ENCODE results near the gene EIF2AK2.

The EIF2AK2 gene

GRCh38 chr2:37098416-37099118 is 58.2 kb downstream of the EIF2AK2 start:
- DNase-seq, result no peak

GRCh38 chr2:37096568-37096967 is 60.2 kb downstream of the EIF2AK2 start:
- DNase-seq, result no peak

DNA sequence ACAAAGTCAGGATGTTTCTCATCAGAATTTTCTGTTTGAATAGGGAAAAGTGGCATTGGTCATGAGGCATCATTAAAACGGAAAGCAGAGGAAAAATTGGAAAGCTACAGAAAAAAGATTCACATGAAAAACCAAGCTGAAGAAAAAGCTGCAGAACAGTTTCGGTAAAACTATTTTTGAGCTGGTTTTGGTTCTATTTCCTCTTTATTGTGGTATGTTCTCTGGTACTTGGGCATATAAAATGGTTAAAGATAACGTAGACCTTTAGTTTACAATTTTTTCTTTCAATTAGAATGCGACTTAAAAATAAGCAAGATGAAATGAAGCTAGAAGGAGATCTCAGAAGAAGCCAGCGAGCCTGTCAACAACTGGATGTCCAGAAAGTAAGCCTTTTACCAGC is 64.9 kb downstream of the EIF2AK2 start:
- DNase-seq, result no peak

DNA sequence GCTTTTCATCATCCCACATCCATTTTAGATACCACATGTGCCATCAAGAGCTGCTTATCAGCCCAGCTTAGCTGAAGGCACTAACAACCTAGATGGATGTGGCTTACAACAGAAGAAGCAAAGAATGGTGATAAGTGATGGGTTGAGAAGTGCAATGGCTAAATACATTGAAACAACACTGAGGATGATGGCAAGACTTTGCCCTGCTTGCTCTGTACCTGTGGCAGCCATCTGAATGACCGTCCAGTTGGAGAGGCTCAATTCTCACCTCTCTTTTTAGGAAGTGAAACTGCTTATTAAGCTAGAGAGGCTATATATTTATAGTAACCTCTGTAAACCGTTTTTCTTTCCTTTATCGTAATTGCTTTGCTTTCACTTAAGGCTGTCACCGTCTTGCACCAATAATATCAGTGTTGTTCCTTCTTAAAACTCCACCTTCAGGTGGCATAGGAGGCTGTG is 66.7 kb downstream of the EIF2AK2 start:
- DNase-seq, result no peak

DNA sequence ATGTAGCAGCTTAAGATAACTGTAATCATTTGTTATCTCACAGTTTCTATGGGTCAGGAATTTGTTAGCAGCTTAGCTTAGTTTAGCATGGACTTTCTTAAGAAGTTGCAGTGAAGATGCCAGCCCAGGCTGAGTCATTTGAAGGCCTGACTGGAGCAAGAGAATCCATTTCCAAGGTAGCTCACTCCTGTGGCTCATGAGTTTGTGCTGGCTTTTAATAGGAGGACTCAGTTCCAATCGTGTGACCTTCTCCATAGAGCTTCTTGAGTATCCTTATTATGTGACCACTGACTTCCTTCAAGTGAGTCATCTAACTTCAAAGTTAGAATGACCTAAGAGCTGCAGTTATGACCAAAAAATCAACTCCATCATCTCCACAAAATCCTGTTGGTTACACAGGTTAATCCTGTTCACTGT is 71.0 kb downstream of the EIF2AK2 start:
- no peak for DNase-seq

DNA sequence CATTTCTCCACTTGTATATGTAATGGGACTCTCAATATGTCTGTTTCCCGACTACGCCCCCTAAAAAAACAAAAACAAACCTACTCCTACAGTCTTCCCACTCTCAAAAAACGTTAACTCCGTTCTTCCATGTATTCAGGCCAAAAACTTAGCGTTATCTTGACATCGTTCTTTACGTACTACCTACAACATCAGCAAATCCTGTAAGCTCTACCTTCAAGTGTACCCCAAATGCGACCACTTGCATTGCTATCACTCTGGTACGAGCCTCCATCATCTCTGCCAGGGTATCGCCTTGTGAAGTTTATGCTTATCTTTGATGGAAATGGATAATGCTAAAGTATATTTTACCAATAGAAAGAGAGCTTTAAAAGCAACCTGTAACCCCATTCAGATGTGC is 72.0 kb downstream of the EIF2AK2 start:
- no peak for DNase-seq

DNA sequence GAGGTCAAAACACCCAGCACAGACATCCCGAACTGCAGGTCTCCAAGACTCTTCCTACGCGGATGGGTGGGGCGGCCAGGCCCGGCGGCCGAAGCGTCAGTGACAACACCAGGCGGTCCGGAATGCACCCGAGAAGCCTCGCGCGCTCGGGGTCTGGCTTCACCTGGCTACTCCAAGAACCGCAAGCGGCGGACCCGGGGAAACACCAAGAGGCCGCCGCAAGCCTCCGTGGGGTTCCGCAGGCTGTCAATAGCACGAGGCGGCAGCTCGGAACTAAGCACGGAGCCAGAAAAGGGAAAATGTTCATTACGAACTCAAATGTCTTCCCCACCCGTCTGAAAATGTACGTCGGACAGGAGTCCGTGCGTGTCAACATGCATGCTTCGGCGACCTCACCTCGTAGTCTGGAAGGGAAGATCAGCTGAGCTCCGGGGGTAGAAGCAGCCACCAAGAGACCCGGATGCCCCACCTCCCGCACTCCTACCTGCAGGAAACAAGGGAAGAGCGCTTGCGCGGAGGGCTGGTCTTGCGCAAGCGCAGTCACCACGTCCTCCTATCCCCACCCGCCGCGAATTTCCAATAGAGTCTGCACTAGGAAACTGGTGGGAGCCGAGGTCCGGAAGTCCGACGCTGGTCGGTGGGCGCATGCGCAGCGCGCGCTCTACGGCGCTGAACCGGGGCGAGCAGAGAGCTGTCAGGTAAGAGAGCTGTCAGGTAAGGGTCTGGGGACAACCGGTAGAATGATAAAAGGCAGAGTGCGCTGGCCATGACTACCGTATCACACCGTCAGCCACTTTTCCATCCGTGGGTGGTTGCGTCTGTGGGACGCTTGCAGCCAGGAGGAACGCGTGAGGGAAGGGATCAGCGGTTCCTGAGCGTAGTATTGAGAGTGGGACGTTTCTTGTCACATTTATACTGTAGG is 72.6 kb downstream of the EIF2AK2 start, which contains the start of the genes GPATCH11 and HEATR5B:
Gene GPATCH11, plus strand, starts transcription at position 646 of the 922 bp plus-strand sequence. CDS start 3,864 bp downstream, outside the sequence.
Gene HEATR5B, minus strand, starts transcription at position 500 of the 922 bp plus-strand sequence. CDS start 958 bp downstream, outside the sequence.
- peak; percentile 96 to 98 for DNase-seq

GRCh38 chr2:37080689-37081088 is 76.1 kb downstream of the EIF2AK2 start:
- DNase-seq, result no peak

DNA sequence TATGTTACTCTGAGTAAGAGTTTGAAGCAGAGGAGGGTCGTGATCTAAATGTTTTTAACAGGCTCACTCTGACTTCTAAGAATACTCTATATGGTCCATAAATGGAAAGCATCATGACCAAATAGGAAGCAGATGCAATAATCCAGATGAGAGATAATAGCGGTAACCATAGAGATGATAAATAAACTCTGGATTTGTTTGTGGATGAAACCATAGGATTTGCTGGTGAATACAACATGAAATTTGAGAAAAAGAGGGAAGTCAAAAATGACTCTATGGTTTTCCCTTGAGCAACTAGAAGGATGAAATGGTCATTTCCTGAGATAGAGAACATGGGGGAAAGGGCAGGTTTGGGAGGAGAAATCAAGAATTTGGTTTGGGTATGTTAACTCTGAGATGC is 76.5 kb downstream of the EIF2AK2 start:
- no peak for DNase-seq

GRCh38 chr2:37070931-37071330 is 85.8 kb downstream of the EIF2AK2 start:
- DNase-seq, result no peak

DNA sequence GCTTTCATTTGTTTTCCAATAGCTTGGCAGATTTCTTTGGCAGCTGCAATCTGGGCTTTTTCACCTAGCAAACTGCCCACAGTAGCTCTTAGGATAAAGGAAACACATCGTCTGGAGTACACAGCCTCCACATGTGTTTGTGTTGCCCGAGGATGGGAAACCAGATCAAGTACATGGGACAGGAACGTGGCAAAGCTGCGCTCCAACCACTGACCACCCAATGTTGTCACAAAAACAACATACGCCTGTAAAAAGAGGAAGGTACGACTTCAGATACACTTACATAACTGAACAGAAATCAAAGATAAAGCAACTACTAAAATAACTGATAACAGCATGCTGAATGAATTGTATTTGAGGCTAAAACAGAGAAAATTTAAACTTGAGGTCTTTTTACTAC is 88.1 kb downstream of the EIF2AK2 start:
- DNase-seq, result no peak

DNA sequence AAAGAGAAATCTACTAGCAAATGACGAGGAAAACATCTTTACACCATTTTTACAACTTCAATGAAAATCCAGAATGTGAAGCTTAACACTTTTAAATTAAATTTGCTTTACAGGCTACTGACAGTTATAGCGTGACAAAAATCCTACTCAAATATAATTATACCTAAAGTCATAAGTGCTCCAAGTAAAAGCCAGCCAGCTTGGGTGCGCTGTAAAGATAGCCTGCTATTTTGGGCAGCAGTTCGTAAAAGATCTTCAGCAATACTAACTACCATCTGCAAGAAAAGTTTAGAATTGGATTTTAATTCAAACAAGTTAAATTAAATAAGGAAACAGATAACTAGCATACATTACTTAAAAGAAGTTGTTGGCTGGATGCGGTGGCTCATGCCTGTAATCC is 95.0 kb downstream of the EIF2AK2 start:
- DNase-seq, result no peak

GRCh38 chr2:37061013-37061711 is 95.6 kb downstream of the EIF2AK2 start:
- no peak for DNase-seq

GRCh38 chr2:37060446-37060845 is 96.3 kb downstream of the EIF2AK2 start:
- no peak for DNase-seq

- DNase-seq, result no peak
Observed at GRCh38 chr2:37059841-37060240, 96.9 kb downstream of the EIF2AK2 start.

DNA sequence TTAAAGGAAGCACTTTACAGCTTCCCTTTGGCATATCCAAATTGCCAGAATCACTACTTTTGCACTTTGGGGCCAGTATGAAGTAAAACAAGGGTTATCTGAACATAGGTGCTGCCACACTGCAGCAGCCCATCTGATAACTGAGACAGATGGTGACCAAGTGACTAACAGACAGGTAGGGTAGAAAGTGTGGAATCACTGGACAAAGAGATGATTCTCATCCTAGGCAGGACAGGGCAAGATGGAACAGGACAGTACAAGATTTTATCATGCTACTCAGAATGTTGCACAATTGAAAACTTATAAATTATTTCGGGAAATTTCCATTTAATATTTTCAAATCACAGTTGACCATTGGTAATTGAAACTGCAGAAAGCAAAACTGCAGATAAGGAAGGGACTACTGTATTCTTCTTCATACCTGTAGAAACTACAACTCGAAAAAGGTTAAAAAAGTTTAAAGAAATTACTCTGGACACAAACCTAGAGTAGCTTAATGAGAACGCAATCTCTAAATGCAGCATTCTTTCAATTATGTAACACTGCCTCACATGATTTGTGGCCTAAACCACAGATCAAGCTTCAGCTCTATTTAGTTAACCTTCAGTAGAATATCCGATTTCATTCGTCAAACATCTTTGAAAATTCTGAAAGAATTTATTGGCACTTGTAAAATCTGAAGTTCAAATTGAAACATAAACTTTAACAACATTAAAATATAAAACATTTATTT is 104.0 kb downstream of the EIF2AK2 start:
- no peak for DNase-seq

Data from NCI-H526 (cell line).